DMS53 (cell line): ENCODE results near the gene USP31.
"Not testable (repeated sequence)": the region's sequence is repeated elsewhere in the genome, so short reads cannot be mapped to it uniquely, and the experiment has no call there.

Source experiments
- DNase-seq: peaks from one replicate; lab custom pipeline; 2025; lab: John Stamatoyannopoulos, UW

USP31 gene

GRCh38 chr16:23096450-23096849 is 52.8 kb downstream of the USP31 start:
- not testable (repeated sequence) for DNase-seq

- not testable (repeated sequence) for DNase-seq
These were observed 55.1 kb downstream of the USP31 start for GRCh38 chr16:23094136-23094535.

- no peak for DNase-seq
These were observed 56.5 kb downstream of the USP31 start for GRCh38 chr16:23092801-23093117.

- no peak for DNase-seq
These were observed 57.0 kb downstream of the USP31 start for GRCh38 chr16:23092072-23092800.

- DNase-seq: no peak
These were observed 60.1 kb downstream of the USP31 start for GRCh38 chr16:23089111-23089510.

- no peak for DNase-seq
These were observed 61.2 kb downstream of the USP31 start for GRCh38 chr16:23088018-23088417.

GRCh38 chr16:23085949-23086348 is 63.3 kb downstream of the USP31 start:
- DNase-seq: no peak

- DNase-seq: no peak
These were observed 67.0 kb downstream of the USP31 start for GRCh38 chr16:23082161-23082788.

- DNase-seq: peak; percentile 41
These were observed 67.6 kb downstream of the USP31 start for GRCh38 chr16:23081675-23082119.

GRCh38 chr16:23080747-23081146 is 68.5 kb downstream of the USP31 start:
- DNase-seq: peak; percentile 7

GRCh38 chr16:23080329-23080728 is 68.9 kb downstream of the USP31 start:
- no peak for DNase-seq

GRCh38 chr16:23079675-23080301 is 69.5 kb downstream of the USP31 start:
- DNase-seq: peak; percentile 88

- DNase-seq: no peak
These were observed 74.8 kb downstream of the USP31 start for GRCh38 chr16:23074423-23074822.

- DNase-seq: peak; percentile 6
These were observed 76.3 kb downstream of the USP31 start for GRCh38 chr16:23072769-23073549.

- DNase-seq: no peak
These were observed 77.1 kb downstream of the USP31 start for GRCh38 chr16:23072084-23072599.

GRCh38 chr16:23071196-23072083 is 77.8 kb downstream of the USP31 start:
- DNase-seq: no peak

GRCh38 chr16:23069844-23070243 is 79.4 kb downstream of the USP31 start:
- no peak for DNase-seq

- no peak for DNase-seq
These were observed 81.0 kb downstream of the USP31 start for GRCh38 chr16:23068079-23068736.

- no peak for DNase-seq
These were observed 82.6 kb downstream of the USP31 start for GRCh38 chr16:23066676-23067075.

GRCh38 chr16:23064639-23065038 is 84.6 kb downstream of the USP31 start:
- no peak for DNase-seq

GRCh38 chr16:23062524-23062923 is 86.7 kb downstream of the USP31 start:
- no peak for DNase-seq
